HCT116 (cell line): ENCODE results near the gene ALPL. TPM values are rescaled to one million over a fixed set of nuclear protein-coding genes. Genes with fewer than 3 reads are reported as not detected.

Source experiments
- ATAC-seq: fragments of 200-7000 bp; cut with Tn5 transposase; 2 replicates; pipeline ENCODE4 v1.9.1; 2020; ENCODE audit warnings: mild to moderate bottlenecking, moderate library complexity
- BruUV-seq: library from RNA; stranded (reverse); fragments of 400-500 nt; replicated peaks from 2 replicates; lab custom pipeline; 2021; lab: Mats Ljungman, UMichigan
- CTCF ChIA-PET: fragments of 300-600 bp; sonication (Branson Sonifier 250); formaldehyde crosslinking; loops from one replicate; lab custom pipeline; 2021; ENCODE audit warnings: antibody characterized with exemption; lab: Charles Lee
- POLR2A ChIA-PET: fragments of 300-600, 350-600 bp; sonication (Branson Sonifier 250); formaldehyde crosslinking; loops from one replicate; lab custom pipeline; 2021; ENCODE audit warnings: antibody characterized with exemption; lab: Charles Lee
- RAD21 ChIA-PET, 2 experiments: fragments of 300-600 bp; sonication (Branson Sonifier 250); formaldehyde crosslinking; loops; one replicate each; lab custom pipeline; 2023; ENCODE audit warnings: low total read pairs in 2 of 2; ENCODE audit not compliant: uncharacterized antibody in 2 of 2, unreplicated experiment in 2 of 2, low non-redundant PET in 1 of 2; lab: Charles Lee
- DNase-seq: peaks from one replicate; pipeline ENCODE4 v3.0.0-alpha.2; 2010; ENCODE audit warnings: low read depth, low spot score
- H2AFZ ChIP-seq: fragments of 200-600 bp; shearing (Covaris generic), sonication (generic); 2 replicates; pipeline ENCODE4 v1.6.1; 2017; ENCODE audit warnings: low read depth, mixed run types, mixed read lengths, antibody characterized with exemption, low read length; ENCODE audit not compliant: poor library complexity, severe bottlenecking
- H3K27ac ChIP-seq: 2 replicates; pipeline ENCODE4 v1.5.1; 2012; ENCODE audit warnings: low read depth, low read length
- H3K27me3 ChIP-seq: fragments of 200-600 bp; sonication (generic); 2 replicates; pipeline ENCODE4 v1.6.1; 2016; ENCODE audit warnings: mixed run types, low read length, mixed read lengths; ENCODE audit not compliant: insufficient read depth
- H3K36me3 ChIP-seq, 2 experiments: fragments of 200-500 bp in 1 of 2; fragments of 200-600 bp in 1 of 2; sonication (Bioruptor generic) in 1 of 2; sonication (generic) in 1 of 2; 2 replicates each; pipeline versions ENCODE4 v1.5.1 to v1.6.1; 2014 to 2016; ENCODE audit warnings: low read length in 2 of 2, inconsistent platforms in 1 of 2, mixed read lengths in 1 of 2, mixed run types in 1 of 2; ENCODE audit not compliant: insufficient read depth in 2 of 2, control insufficient read depth in 1 of 2
- H3K4me1 ChIP-seq, 2 experiments: fragments of 200-600 bp in 1 of 2; sonication (generic) in 1 of 2; 2 replicates each; pipeline versions ENCODE4 v1.5.1 to v1.6.1; 2012 to 2017; ENCODE audit warnings: low read length in 2 of 2, inconsistent platforms in 1 of 2, mild to moderate bottlenecking in 1 of 2, mixed read lengths in 1 of 2, mixed run types in 1 of 2, moderate library complexity in 1 of 2; ENCODE audit not compliant: insufficient read depth in 2 of 2, control insufficient read depth in 1 of 2
- H3K4me2 ChIP-seq: fragments of 200-600 bp; sonication (generic); 2 replicates; pipeline ENCODE4 v1.6.1; 2017; ENCODE audit warnings: mixed run types, low read length, mixed read lengths
- H3K4me3 ChIP-seq, 2 experiments: fragments of 200-600 bp in 1 of 2; sonication (generic) in 1 of 2; replicated peaks in 1 of 2; 2 replicates each; pipeline ENCODE4 v1.5.1; 2011 to 2016; ENCODE audit warnings: low read length in 2 of 2, control low read depth in 1 of 2, low read depth in 1 of 2, mild to moderate bottlenecking in 1 of 2, mixed read lengths in 1 of 2, mixed run types in 1 of 2
- H3K79me2 ChIP-seq: fragments of 200-600 bp; sonication (generic); 2 replicates; pipeline ENCODE4 v1.6.1; 2017; ENCODE audit warnings: mild to moderate bottlenecking, mixed run types, low read length, moderate library complexity, mixed read lengths; ENCODE audit not compliant: insufficient read depth
- H3K9ac ChIP-seq: fragments of 200-600 bp; sonication (generic); 2 replicates; pipeline ENCODE4 v1.6.1; 2016; ENCODE audit warnings: low read length, mixed read lengths
- H3K9me2 ChIP-seq: fragments of 200-600 bp; sonication (generic), shearing (Covaris generic); 2 replicates; pipeline ENCODE4 v1.6.1; 2017; ENCODE audit warnings: mixed run types, mild to moderate bottlenecking, moderate library complexity; ENCODE audit not compliant: insufficient read depth
- H3K9me3 ChIP-seq, 2 experiments: fragments of 200-500 bp in 1 of 2; fragments of 200-600 bp in 1 of 2; sonication (Bioruptor generic) in 1 of 2; sonication (generic) in 1 of 2; 2 replicates each; pipeline ENCODE4 v1.6.1; 2014 to 2017; ENCODE audit warnings: low read length in 2 of 2, mixed read lengths in 2 of 2, inconsistent platforms in 1 of 2, low read depth in 1 of 2, mild to moderate bottlenecking in 1 of 2, mixed run types in 1 of 2, moderate library complexity in 1 of 2; ENCODE audit not compliant: control insufficient read depth in 1 of 2, insufficient read depth in 1 of 2
- H4K20me1 ChIP-seq: fragments of 200-600 bp; sonication (generic), shearing (Covaris generic); 2 replicates; pipeline ENCODE4 v1.6.1; 2017; ENCODE audit warnings: mixed run types, mild to moderate bottlenecking, moderate library complexity; ENCODE audit not compliant: insufficient read depth
- CBX3 ChIP-seq: IDR thresholded peaks from 2 replicates; pipeline ENCODE4 v1.6.1; 2012; ENCODE audit warnings: low read depth
- EGR1 ChIP-seq: IDR thresholded peaks from 2 replicates; pipeline ENCODE4 v1.6.1; 2012; ENCODE audit warnings: low read depth
- ELF1 ChIP-seq: IDR thresholded peaks from 2 replicates; pipeline ENCODE4 v1.6.1; 2012; ENCODE audit warnings: low read depth, borderline replicate concordance
- EZH2 ChIP-seq: fragments of 200-600 bp; sonication (generic); IDR thresholded peaks from 2 replicates; pipeline ENCODE4 v1.6.1; 2017; ENCODE audit warnings: antibody characterized with exemption, mixed run types
- FOSL1 ChIP-seq: IDR thresholded peaks from 2 replicates; pipeline ENCODE4 v1.6.1; 2012; ENCODE audit warnings: low read depth
- MAX ChIP-seq: IDR thresholded peaks from 2 replicates; pipeline ENCODE4 v1.6.1; 2012
- POLR2A ChIP-seq: IDR thresholded peaks from 2 replicates; pipeline ENCODE4 v1.7.0; 2011; ENCODE audit warnings: borderline replicate concordance; ENCODE audit not compliant: insufficient read depth, insufficient read length; ENCODE audit errors: extremely low read depth
- RAD21 ChIP-seq: IDR thresholded peaks from 2 replicates; pipeline ENCODE4 v1.6.1; 2012; ENCODE audit warnings: low read depth, mild to moderate bottlenecking
- REST ChIP-seq: IDR thresholded peaks from 2 replicates; pipeline ENCODE4 v1.6.1; 2012; ENCODE audit warnings: low read depth
- SP1 ChIP-seq: IDR thresholded peaks from 2 replicates; pipeline ENCODE4 v1.6.1; 2012; ENCODE audit warnings: low read depth
- TCF7L2 ChIP-seq: IDR thresholded peaks from 2 replicates; pipeline ENCODE4 v1.7.0; 2011; ENCODE audit warnings: borderline replicate concordance, inconsistent platforms; ENCODE audit not compliant: insufficient read depth, insufficient read length; ENCODE audit errors: extremely low read depth
- ZFX ChIP-seq: fragments of 450-650 bp; IDR thresholded peaks from 2 replicates; pipeline ENCODE4 v1.6.1; 2017
- ZNF274 ChIP-seq: fragments of 200-500 bp; sonication (Bioruptor generic); IDR thresholded peaks from 2 replicates; pipeline ENCODE4 v1.6.1; 2014; ENCODE audit warnings: mild to moderate bottlenecking, low read depth, low read length, inconsistent platforms
- intact Hi-C: fragments of 100-400 bp; cut with micrococcal nuclease; formaldehyde crosslinking; loops from 2 replicates; pipeline ENCODE4 v1.10.0; 2022
- total RNA-seq: library from RNA; stranded (reverse); gene quantifications from one replicate; pipeline ENCODE4 v1.2.1, GENCODE V29; 2021; ENCODE audit not compliant: unreplicated experiment

Gene ALPL
- total RNA-seq, 1 experiment from 2014 or later = 0.61 TPM

- no peaks in the 10 kb centered on the region for H3K79me2 ChIP-seq
- H3K9me2 ChIP-seq = no peaks in the 10 kb centered on the region
- H3K9me3 ChIP-seq = no peaks in the 10 kb centered on the region
- TF ChIP-seq EZH2 (no peak), SP1 (no peak), ZNF274 (no peak), ELF1 (no peak), ZFX (no peak), EGR1 (no peak), RAD21 (no peak)
- H3K36me3 ChIP-seq = no peaks in the 10 kb centered on the region
- DNase-seq = no peak
- intact Hi-C loops = no loop called here
- no peaks in the 10 kb centered on the region for H3K27me3 ChIP-seq
- BruUV-seq = no TSS peak
- no peak overlapping the region for H3K27ac ChIP-seq
- ATAC-seq = no peak
- peaks cover 2 to 5% of the 10 kb centered on the region in 2 experiments; a peak in 3 of 4 replicates for H3K4me1 ChIP-seq
- POLR2A ChIA-PET = no interaction called here
- H4K20me1 ChIP-seq = no peaks in the 10 kb centered on the region
- no peak overlapping the region for H3K9ac ChIP-seq
- no peak overlapping the region for H3K4me2 ChIP-seq
- CTCF ChIA-PET = interaction anchor here (0.7 kb wide), 1 partner anchor 267 kb away, joined by 5 read pairs; no protein-coding TSS in a partner anchor
- no peak overlapping the region for H3K4me3 ChIP-seq
- no peak overlapping the region for H2AFZ ChIP-seq
- RAD21 ChIA-PET = interaction anchor here in 1 of 2 experiments (0.6 kb wide), 1 partner anchor 9 kb away, joined by 4 read pairs; no protein-coding TSS in a partner anchor
Measured at GRCh38 chr1:21507511-21508270, 1.5 kb upstream of the ALPL start.

- peak overlapping the region; percentile 92 for H2AFZ ChIP-seq
- H3K4me3 ChIP-seq = peak overlapping the region; percentile 9 to 17; a peak in 2 of 4 replicates
- peak overlapping the region; percentile 68 for H3K4me2 ChIP-seq
- peak overlapping the region; percentile 28; the same call in 1 of the 2 replicates for H3K9ac ChIP-seq
- ChIA-PET POLR2A (no interaction called here), CTCF (interaction anchor here (0.9 to 1.5 kb wide), 4 partner anchors 9 to 87 kb away, joined by 3 to 5 read pairs (median 4); no protein-coding TSS in a partner anchor), RAD21 (interaction anchor here in 1 of 2 experiments (0.6 kb wide), 1 partner anchor 10 kb away, joined by 4 read pairs; no protein-coding TSS in a partner anchor)
- DNase-seq (no peak), ATAC-seq (peak; percentile 92)
- no peaks in the 10 kb centered on the region for H3K27me3 ChIP-seq
- H4K20me1 ChIP-seq = no peaks in the 10 kb centered on the region
- H3K27ac ChIP-seq = no peak overlapping the region
- no peaks in the 10 kb centered on the region for H3K9me3 ChIP-seq
- no peaks in the 10 kb centered on the region for H3K79me2 ChIP-seq
- no peaks in the 10 kb centered on the region for H3K36me3 ChIP-seq
- intact Hi-C loops = no loop called here
- H3K9me2 ChIP-seq = no peaks in the 10 kb centered on the region
- peaks cover 2 to 5% of the 10 kb centered on the region in 2 experiments; a peak in 3 of 4 replicates for H3K4me1 ChIP-seq
- BruUV-seq = no TSS peak
- TF ChIP-seq TCF7L2 (no peak), EZH2 (no peak), ZNF274 (no peak), FOSL1 (no peak), MAX (no peak), POLR2A (no peak), CBX3 (no peak), ELF1 (no peak), ZFX (no peak), REST (no peak)
Measured at GRCh38 chr1:21508580-21509350, 458 bp upstream of the ALPL start.
